ENCODE results near the gene MTHFSD. TPM values are rescaled to one million over a fixed set of nuclear protein-coding genes. Genes with fewer than 3 reads are reported as not detected.

The MTHFSD gene
- total RNA-seq, 1 experiment from 2014 or later: 47.8 TPM

GRCh38 chr16:86575754-86576557, 20.9 kb upstream of the MTHFSD start:
- peak overlapping the region; percentile 76 for H3K4me3 Mint-ChIP-seq (ENCODE audit: low read depth, unreplicated experiment)
- no TSS peak for BruUV-seq (replicated peaks)
- intact Hi-C loops (cut with micrococcal nuclease; ENCODE audit: unreplicated experiment): loop anchor here (2.0 to 5.0 kb wide), 5 partner anchors 55 to 301 kb away; no protein-coding TSS in a partner anchor
- peaks cover 56% of the 10 kb centered on the region for H3K4me1 Mint-ChIP-seq (ENCODE audit: low read depth, unreplicated experiment)
- TF ChIP-seq CTCF (IDR thresholded peaks at IDR 0.05; ENCODE audit: unreplicated experiment): peak; percentile 84
- DNase-seq: peak; percentile 97
- H3K36me3 Mint-ChIP-seq (ENCODE audit: insufficient read depth, unreplicated experiment): peaks cover 71% of the 10 kb centered on the region
- no peaks in the 10 kb centered on the region for H3K9me3 Mint-ChIP-seq (ENCODE audit: low read depth, unreplicated experiment)
- CTCF ChIA-PET: interaction anchor here (0.5 to 1.7 kb wide), 25 partner anchors 9 to 1837 kb away, joined by 3 to 23 read pairs (median 8); no protein-coding TSS in a partner anchor
- peak overlapping the region; percentile 88 for H3K27ac Mint-ChIP-seq (ENCODE audit: unreplicated experiment)
- no peaks in the 10 kb centered on the region for H3K27me3 Mint-ChIP-seq (ENCODE audit: unreplicated experiment)

GRCh38 chr16:86575095-86575685, 20.2 kb upstream of the MTHFSD start:
- peaks cover 73% of the 10 kb centered on the region for H3K36me3 Mint-ChIP-seq (ENCODE audit: insufficient read depth, unreplicated experiment)
- peak overlapping the region; percentile 76 for H3K4me3 Mint-ChIP-seq (ENCODE audit: low read depth, unreplicated experiment)
- BruUV-seq (replicated peaks): no TSS peak

GRCh38 chr16:86574646-86575045, 19.6 kb upstream of the MTHFSD start:
- DNase-seq: no peak
- H3K27me3 Mint-ChIP-seq (ENCODE audit: unreplicated experiment): no peaks in the 10 kb centered on the region
- H3K36me3 Mint-ChIP-seq (ENCODE audit: insufficient read depth, unreplicated experiment): peaks cover 73% of the 10 kb centered on the region
- no peak overlapping the region for H3K4me3 Mint-ChIP-seq (ENCODE audit: low read depth, unreplicated experiment)
- no peak for TF ChIP-seq CTCF (IDR thresholded peaks at IDR 0.05; ENCODE audit: unreplicated experiment)
- H3K27ac Mint-ChIP-seq (ENCODE audit: unreplicated experiment): no peak overlapping the region
- peaks cover 50% of the 10 kb centered on the region for H3K4me1 Mint-ChIP-seq (ENCODE audit: low read depth, unreplicated experiment)
- no peaks in the 10 kb centered on the region for H3K9me3 Mint-ChIP-seq (ENCODE audit: low read depth, unreplicated experiment)
- CTCF ChIA-PET: no interaction called here
- intact Hi-C loops (cut with micrococcal nuclease; ENCODE audit: unreplicated experiment): loop anchor here (2.0 to 5.0 kb wide), 2 partner anchors 260 to 303 kb away; no protein-coding TSS in a partner anchor
- BruUV-seq (replicated peaks): no TSS peak

More at GRCh38 chr16:86575095-86575685, 20.2 kb upstream of the MTHFSD start:
- no peak for TF ChIP-seq CTCF (IDR thresholded peaks at IDR 0.05; ENCODE audit: unreplicated experiment)
- no peaks in the 10 kb centered on the region for H3K27me3 Mint-ChIP-seq (ENCODE audit: unreplicated experiment)
- CTCF ChIA-PET: interaction anchor here (0.6 to 1.7 kb wide), 11 partner anchors 10 to 488 kb away, joined by 3 to 23 read pairs (median 10); no protein-coding TSS in a partner anchor
- intact Hi-C loops (cut with micrococcal nuclease; ENCODE audit: unreplicated experiment): loop anchor here (2.0 to 5.0 kb wide), 2 partner anchors 260 to 302 kb away; no protein-coding TSS in a partner anchor
- DNase-seq: no peak
- peak overlapping the region; percentile 88 for H3K27ac Mint-ChIP-seq (ENCODE audit: unreplicated experiment)
- no peaks in the 10 kb centered on the region for H3K9me3 Mint-ChIP-seq (ENCODE audit: low read depth, unreplicated experiment)
- H3K4me1 Mint-ChIP-seq (ENCODE audit: low read depth, unreplicated experiment): peaks cover 56% of the 10 kb centered on the region

- CTCF ChIA-PET: no interaction called here
- intact Hi-C loops (cut with micrococcal nuclease; ENCODE audit: unreplicated experiment): loop anchor here (2.0 kb wide), 1 partner anchor 261 kb away; no protein-coding TSS in a partner anchor
- BruUV-seq (replicated peaks): no TSS peak
- no peak for DNase-seq
- Mint-ChIP-seq H3K9me3 (ENCODE audit: low read depth, unreplicated experiment) (no peaks in the 10 kb centered on the region), H3K4me1 (ENCODE audit: low read depth, unreplicated experiment) (peaks cover 49% of the 10 kb centered on the region), H3K27ac (ENCODE audit: unreplicated experiment) (no peak overlapping the region), H3K27me3 (ENCODE audit: unreplicated experiment) (no peaks in the 10 kb centered on the region), H3K36me3 (ENCODE audit: insufficient read depth, unreplicated experiment) (peaks cover 73% of the 10 kb centered on the region), H3K4me3 (ENCODE audit: low read depth, unreplicated experiment) (no peak overlapping the region)
- no peak for TF ChIP-seq CTCF (IDR thresholded peaks at IDR 0.05; ENCODE audit: unreplicated experiment)
These were observed 18.8 kb upstream of the MTHFSD start for GRCh38 chr16:86573646-86574508.

Measured in Calu3 (cell line).